GM18868 (cell line): Measurements from ENCODE around the gene OR10J5.
"Not testable (repeated sequence)": the region's sequence is repeated elsewhere in the genome, so short reads cannot be mapped to it uniquely, and the experiment has no call there.

Experiments used
- ATAC-seq: cut with Tn5 transposase; IDR thresholded peaks from one replicate; pipeline ENCODE4 v1.9.1; 2021; ENCODE audit warnings: mild to moderate bottlenecking, moderate library complexity; ENCODE audit not compliant: unreplicated experiment

OR10J5 gene, protein sequence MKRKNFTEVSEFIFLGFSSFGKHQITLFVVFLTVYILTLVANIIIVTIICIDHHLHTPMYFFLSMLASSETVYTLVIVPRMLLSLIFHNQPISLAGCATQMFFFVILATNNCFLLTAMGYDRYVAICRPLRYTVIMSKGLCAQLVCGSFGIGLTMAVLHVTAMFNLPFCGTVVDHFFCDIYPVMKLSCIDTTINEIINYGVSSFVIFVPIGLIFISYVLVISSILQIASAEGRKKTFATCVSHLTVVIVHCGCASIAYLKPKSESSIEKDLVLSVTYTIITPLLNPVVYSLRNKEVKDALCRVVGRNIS

GRCh38 chr1:159535907-159536306, at the start of gene OR10J5:
Gene OR10J5 (minus strand): TSS chr1:159536007. CDS start chr1:159536007, 0 bp downstream.
- ATAC-seq = no peak

- ATAC-seq = no peak
Measured at GRCh38 chr1:159584536-159584935, 48.7 kb upstream of the OR10J5 start.

GRCh38 chr1:159581422-159581821, 45.6 kb upstream of the OR10J5 start:
- ATAC-seq = no peak

DNA sequence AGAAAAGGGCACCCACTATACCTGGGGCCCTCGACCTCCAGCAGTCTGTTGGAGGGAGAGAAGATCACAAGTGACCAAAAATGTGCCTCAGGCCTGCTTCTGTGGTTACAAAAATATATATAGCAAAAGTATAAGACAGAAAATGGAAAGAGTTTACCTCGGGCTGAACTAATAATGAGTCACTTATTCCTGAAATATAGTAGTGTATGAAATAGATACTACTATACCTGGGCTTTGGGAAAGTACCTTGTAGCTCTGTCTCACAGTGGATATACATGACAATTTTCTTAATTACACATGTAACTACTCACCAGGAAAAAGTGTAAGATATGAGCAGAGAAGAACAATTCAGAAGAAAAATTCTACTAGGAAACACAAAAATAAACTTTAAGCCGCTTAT, 44.5 kb upstream of the OR10J5 start:
- peak; percentile 66 for ATAC-seq

DNA sequence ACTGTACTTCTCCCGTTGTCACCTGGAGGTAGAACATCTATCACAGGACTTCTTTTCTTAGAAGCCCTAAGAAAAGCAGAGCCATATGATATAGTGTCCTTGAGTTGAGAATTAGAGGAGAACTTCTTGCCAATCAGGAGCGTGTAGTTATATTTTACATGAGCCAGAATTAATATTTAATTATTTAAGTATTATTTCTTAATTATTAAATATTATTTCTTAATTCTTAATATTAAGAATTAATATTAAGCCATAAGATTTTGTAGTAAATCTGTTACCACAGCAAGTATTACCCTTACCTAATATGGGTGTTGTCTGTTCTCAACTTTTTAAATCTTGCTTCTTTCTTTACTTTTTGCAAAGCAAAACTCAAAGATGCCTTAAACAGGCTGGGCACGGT, 41.6 kb upstream of the OR10J5 start:
- ATAC-seq = no peak

DNA sequence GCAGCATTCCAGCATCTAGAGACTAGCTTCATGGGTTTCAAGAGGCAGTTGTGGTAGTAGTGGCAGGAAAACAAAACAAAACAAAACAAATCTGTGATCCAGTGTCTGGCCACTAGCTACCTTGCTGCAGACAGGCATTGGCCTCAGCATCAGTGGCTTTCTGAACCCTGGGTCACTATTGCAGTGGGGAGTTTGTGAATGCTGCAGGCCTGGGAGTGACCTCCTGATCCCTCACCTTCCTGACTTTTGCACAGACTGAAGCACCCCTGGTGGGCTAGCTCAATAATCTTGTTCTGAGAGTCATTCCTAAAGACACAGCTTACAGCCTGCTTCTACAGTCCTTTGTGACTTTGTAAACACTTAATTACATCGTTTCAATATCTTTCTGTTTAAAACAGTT, 26.9 kb upstream of the OR10J5 start:
- no peak for ATAC-seq

- no peak for ATAC-seq
Measured at GRCh38 chr1:159561497-159561896, 25.7 kb upstream of the OR10J5 start.

DNA sequence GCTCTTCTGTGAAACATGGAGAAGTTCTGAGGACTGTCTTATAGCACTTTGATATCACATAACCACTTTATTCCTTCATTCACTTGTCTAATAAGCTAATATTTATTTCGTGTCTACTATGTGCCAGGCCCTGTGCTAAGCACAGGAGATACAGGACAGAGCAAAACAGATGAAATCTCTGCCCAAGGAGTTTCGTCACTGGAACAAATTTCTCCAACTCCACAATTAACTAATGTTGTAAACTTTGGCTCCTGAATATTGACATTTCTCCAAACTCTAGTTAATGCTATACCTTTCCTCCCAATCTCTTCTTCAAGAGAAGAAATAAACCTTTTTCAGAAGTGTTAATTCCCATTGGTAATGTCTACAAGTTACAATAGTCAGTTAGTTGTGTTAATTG, 24.8 kb upstream of the OR10J5 start:
- ATAC-seq = no peak

GRCh38 chr1:159556931-159557369, 21.1 kb upstream of the OR10J5 start:
- no peak for ATAC-seq

GRCh38 chr1:159554696-159555095, 18.9 kb upstream of the OR10J5 start:
- ATAC-seq = no peak

- ATAC-seq = no peak
Measured at GRCh38 chr1:159554261-159554660, 18.5 kb upstream of the OR10J5 start.

GRCh38 chr1:159548126-159548525, 12.3 kb upstream of the OR10J5 start:
- ATAC-seq = no peak

GRCh38 chr1:159532922-159533321, 2.9 kb downstream of the OR10J5 start:
- ATAC-seq = no peak

DNA sequence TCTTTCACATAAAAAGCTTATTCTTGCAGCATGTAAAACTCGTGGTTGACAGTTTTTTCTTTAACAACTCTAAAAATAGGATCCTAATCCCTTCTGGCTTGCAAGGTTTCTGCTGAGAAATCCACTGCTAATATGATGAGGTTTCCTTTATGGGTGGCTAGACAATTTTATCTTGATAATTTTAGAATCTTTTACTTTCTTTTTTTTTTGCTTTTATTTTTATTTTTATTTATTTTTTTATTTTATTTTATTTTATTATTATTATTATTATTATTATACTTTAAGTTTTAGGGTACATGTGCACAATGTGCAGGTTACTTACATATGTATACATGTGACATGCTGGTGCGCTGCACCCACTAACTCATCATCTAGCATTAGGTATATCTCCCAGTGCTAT, 11.0 kb downstream of the OR10J5 start:
- ATAC-seq = not testable (repeated sequence)

DNA sequence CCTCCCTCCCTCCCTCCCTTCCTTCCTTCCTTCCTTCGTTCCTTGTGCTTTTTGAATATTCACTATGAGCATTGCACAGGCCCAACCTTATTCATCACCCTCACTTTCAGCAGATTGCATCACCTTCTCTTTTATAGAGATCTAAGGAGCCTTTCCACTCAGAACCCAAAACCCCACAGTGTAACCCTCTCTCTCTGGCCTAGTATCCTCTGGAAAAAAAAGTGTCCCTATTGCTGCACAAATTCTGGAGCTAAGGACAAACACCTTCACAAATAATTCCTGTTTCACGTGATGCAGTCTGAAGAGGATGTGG, 25.6 kb downstream of the OR10J5 start:
- ATAC-seq = no peak

- ATAC-seq = no peak
Measured at GRCh38 chr1:159509440-159510228, 26.2 kb downstream of the OR10J5 start.

DNA sequence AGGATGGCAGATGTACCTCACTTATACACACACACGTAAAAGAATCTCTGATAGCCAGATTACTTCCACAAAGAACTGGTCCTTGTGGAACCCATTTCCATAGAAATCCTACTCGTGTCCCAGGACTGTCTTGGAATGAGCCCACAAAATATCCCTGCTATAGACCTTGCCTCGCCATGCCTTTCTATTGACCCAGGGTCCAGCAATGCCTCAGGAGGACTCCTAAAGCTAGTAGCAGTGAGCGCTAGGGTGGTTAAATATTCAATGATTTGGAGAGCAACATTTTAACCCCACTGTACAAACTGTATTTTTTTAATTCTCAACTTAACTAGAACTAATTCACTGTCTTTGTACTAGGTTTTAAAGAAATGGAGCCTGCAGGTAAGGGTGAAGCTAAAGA, 26.9 kb downstream of the OR10J5 start:
- no peak for ATAC-seq

- no peak for ATAC-seq
Measured at GRCh38 chr1:159505676-159506075, 30.1 kb downstream of the OR10J5 start.

GRCh38 chr1:159501082-159501481, 34.7 kb downstream of the OR10J5 start:
- no peak for ATAC-seq

- not testable (repeated sequence) for ATAC-seq
Measured at GRCh38 chr1:159494513-159495210, 41.1 kb downstream of the OR10J5 start.

GRCh38 chr1:159493354-159493753, 42.5 kb downstream of the OR10J5 start:
- no peak for ATAC-seq
